Measurements from ENCODE around the gene POLK. TPM values are rescaled to one million over a fixed set of nuclear protein-coding genes. Genes with fewer than 3 reads are reported as not detected.
A peak's percentile ranks its signal among the peaks of the same experiment; 100 is the strongest.
"Not testable (repeated sequence)": the region's sequence is repeated elsewhere in the genome, so short reads cannot be mapped to it uniquely, and the experiment has no call there.

Gene POLK
- total RNA-seq, 1 donor, result 34.7 TPM

- H3K27me3 ChIP-seq (ENCODE audit: insufficient read depth, low read length), result no peaks in the 10 kb centered on the region
- no peak overlapping the region for H3K4me2 ChIP-seq (ENCODE audit: insufficient read depth, low read length)
- TF ChIP-seq CTCF (IDR thresholded peaks at IDR 0.05; ENCODE audit: extremely low read depth, low read depth, low read length), result no peak
- no peak overlapping the region for H3K27ac ChIP-seq (ENCODE audit: low read depth, low read length)
- H4K20me1 ChIP-seq (ENCODE audit: insufficient read depth, low read length), result peaks cover 3% of the 10 kb centered on the region
- DNase-seq (ENCODE audit: insufficient read length, low spot score, missing footprints), result no peak
- peaks cover 2% of the 10 kb centered on the region for H3K4me1 ChIP-seq (ENCODE audit: insufficient read depth, low read length)
- H3K9me3 ChIP-seq (ENCODE audit: low read depth, low read length), result no peaks in the 10 kb centered on the region
- H3K79me2 ChIP-seq (ENCODE audit: insufficient read depth, low read length), result peaks cover 64% of the 10 kb centered on the region
- H2AFZ ChIP-seq (ENCODE audit: low read length), result no peak overlapping the region
- no peaks in the 10 kb centered on the region for H3K36me3 ChIP-seq (ENCODE audit: insufficient read depth, low read length)
- no peak overlapping the region for H3K4me3 ChIP-seq (ENCODE audit: insufficient read depth, low read length)
Measured at GRCh38 chr5:75529185-75529584, 17.5 kb downstream of the POLK start.

GRCh38 chr5:75532190-75532589 lies 20.5 kb downstream of the POLK start:
- peaks cover 66% of the 10 kb centered on the region for H3K79me2 ChIP-seq (ENCODE audit: insufficient read depth, low read length)
- no peaks in the 10 kb centered on the region for H3K9me3 ChIP-seq (ENCODE audit: low read depth, low read length)
- no peak for TF ChIP-seq CTCF (IDR thresholded peaks at IDR 0.05; ENCODE audit: extremely low read depth, low read depth, low read length)
- H3K4me3 ChIP-seq (ENCODE audit: insufficient read depth, low read length), result no peak overlapping the region
- no peak overlapping the region for H3K27ac ChIP-seq (ENCODE audit: low read depth, low read length)
- H4K20me1 ChIP-seq (ENCODE audit: insufficient read depth, low read length), result peaks cover 10% of the 10 kb centered on the region
- H3K4me2 ChIP-seq (ENCODE audit: insufficient read depth, low read length), result no peak overlapping the region
- H2AFZ ChIP-seq (ENCODE audit: low read length), result no peak overlapping the region
- H3K27me3 ChIP-seq (ENCODE audit: insufficient read depth, low read length), result no peaks in the 10 kb centered on the region
- DNase-seq (ENCODE audit: insufficient read length, low spot score, missing footprints), result no peak
- no peaks in the 10 kb centered on the region for H3K36me3 ChIP-seq (ENCODE audit: insufficient read depth, low read length)
- peaks cover 6% of the 10 kb centered on the region for H3K4me1 ChIP-seq (ENCODE audit: insufficient read depth, low read length)

GRCh38 chr5:75533716-75534115 lies 22.0 kb downstream of the POLK start:
- not testable (repeated sequence) for H3K36me3 ChIP-seq (ENCODE audit: insufficient read depth, low read length); H2AFZ ChIP-seq (ENCODE audit: low read length); H3K4me1 ChIP-seq (ENCODE audit: insufficient read depth, low read length); H3K4me2 ChIP-seq (ENCODE audit: insufficient read depth, low read length); H3K9me3 ChIP-seq (ENCODE audit: low read depth, low read length); H4K20me1 ChIP-seq (ENCODE audit: insufficient read depth, low read length); H3K27ac ChIP-seq (ENCODE audit: low read depth, low read length); H3K27me3 ChIP-seq (ENCODE audit: insufficient read depth, low read length); H3K4me3 ChIP-seq (ENCODE audit: insufficient read depth, low read length)
- DNase-seq (ENCODE audit: insufficient read length, low spot score, missing footprints), result peak; percentile 23
- peaks cover 65% of the 10 kb centered on the region for H3K79me2 ChIP-seq (ENCODE audit: insufficient read depth, low read length)

- Histone ChIP-seq H3K36me3 (ENCODE audit: insufficient read depth, low read length) (no peaks in the 10 kb centered on the region), H3K9me3 (ENCODE audit: low read depth, low read length) (no peaks in the 10 kb centered on the region), H2AFZ (ENCODE audit: low read length) (no peak overlapping the region), H3K27me3 (ENCODE audit: insufficient read depth, low read length) (no peaks in the 10 kb centered on the region), H3K27ac (ENCODE audit: low read depth, low read length) (no peak overlapping the region), H3K4me1 (ENCODE audit: insufficient read depth, low read length) (peaks cover 6% of the 10 kb centered on the region), H3K79me2 (ENCODE audit: insufficient read depth, low read length) (peaks cover 69% of the 10 kb centered on the region), H4K20me1 (ENCODE audit: insufficient read depth, low read length) (peaks cover 7% of the 10 kb centered on the region), H3K4me3 (ENCODE audit: insufficient read depth, low read length) (no peak overlapping the region), H3K4me2 (ENCODE audit: insufficient read depth, low read length) (no peak overlapping the region)
- TF ChIP-seq CTCF (IDR thresholded peaks at IDR 0.05; ENCODE audit: extremely low read depth, low read depth, low read length), result no peak
- DNase-seq (ENCODE audit: insufficient read length, low spot score, missing footprints), result no peak
Measured at GRCh38 chr5:75534734-75535133, 23.0 kb downstream of the POLK start.

All from osteoblast (primary cell).